GM13977 (cell line): ENCODE data around the gene UEVLD.

Experiments
- DNase-seq: peaks from one replicate; pipeline ENCODE4 v3.0.0; 2012; ENCODE audit warnings: low spot score
- in situ Hi-C: fragments of 300-500 bp; cut with MboI; formaldehyde crosslinking; loops from one replicate; pipeline ENCODE4 v1.12.0; 2022; ENCODE audit warnings: low sequenced_read_pairs, low pct_unique_long_range_greater_than_20kb, mixed read lengths, inconsistent platforms; ENCODE audit not compliant: unreplicated experiment
- TF ChIP-seq, protein P1 (sequence below): IDR thresholded peaks from 2 replicates; pipeline ENCODE4 v1.5.1; 2012; ENCODE audit warnings: mild to moderate bottlenecking, control low read depth; ENCODE audit not compliant: insufficient read depth; ENCODE audit errors: extremely low read depth, missing control alignments

Gene UEVLD

DNA sequence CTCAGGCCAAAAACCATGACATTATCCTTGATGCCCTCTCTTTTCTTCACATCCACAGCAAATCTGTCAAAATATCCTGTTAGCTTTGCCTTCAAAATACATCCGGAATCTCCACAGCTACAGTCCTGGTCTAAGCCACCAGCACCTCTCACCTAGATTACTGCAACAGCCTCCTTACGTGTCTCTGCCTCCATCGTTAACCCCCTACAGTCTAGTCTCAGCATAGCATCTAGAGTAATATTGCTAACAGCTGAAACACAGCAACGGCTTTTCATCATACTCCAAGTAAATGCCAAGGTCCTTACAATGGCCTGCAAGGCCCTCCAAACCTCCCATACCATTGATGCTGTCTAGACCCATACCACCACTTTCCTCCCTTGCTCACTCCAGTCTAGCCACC lies 66.1 kb downstream of the UEVLD start:
- in situ Hi-C loops: no loop called here
- no peak for DNase-seq

DNA sequence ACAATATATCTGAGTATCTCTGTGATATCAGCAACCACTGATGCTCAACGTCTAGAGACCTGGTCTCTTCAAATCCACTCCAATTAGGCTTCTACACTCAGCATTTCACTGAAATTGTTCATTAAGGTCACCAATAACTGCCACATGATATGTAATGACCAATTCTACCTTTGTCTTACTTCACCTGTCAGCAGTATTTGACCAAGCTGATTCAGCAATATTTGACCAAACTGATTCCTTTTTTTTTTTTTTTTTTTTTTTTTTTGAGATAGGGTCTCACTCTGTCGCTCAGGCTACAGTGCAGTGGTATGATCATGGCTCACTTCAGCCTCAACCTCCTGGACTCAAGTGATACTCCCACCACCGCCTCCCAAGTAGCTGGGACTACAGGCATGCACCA lies 67.4 kb downstream of the UEVLD start:
- in situ Hi-C loops: no loop called here
- TF ChIP-seq, protein P1, sequence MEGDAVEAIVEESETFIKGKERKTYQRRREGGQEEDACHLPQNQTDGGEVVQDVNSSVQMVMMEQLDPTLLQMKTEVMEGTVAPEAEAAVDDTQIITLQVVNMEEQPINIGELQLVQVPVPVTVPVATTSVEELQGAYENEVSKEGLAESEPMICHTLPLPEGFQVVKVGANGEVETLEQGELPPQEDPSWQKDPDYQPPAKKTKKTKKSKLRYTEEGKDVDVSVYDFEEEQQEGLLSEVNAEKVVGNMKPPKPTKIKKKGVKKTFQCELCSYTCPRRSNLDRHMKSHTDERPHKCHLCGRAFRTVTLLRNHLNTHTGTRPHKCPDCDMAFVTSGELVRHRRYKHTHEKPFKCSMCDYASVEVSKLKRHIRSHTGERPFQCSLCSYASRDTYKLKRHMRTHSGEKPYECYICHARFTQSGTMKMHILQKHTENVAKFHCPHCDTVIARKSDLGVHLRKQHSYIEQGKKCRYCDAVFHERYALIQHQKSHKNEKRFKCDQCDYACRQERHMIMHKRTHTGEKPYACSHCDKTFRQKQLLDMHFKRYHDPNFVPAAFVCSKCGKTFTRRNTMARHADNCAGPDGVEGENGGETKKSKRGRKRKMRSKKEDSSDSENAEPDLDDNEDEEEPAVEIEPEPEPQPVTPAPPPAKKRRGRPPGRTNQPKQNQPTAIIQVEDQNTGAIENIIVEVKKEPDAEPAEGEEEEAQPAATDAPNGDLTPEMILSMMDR: no peak
- no peak for DNase-seq

More for the DNA sequence above, 66.1 kb downstream of the UEVLD start:
- TF ChIP-seq, protein P1: peak; percentile 9

GRCh38 chr11:18502352-18502751 lies 86.2 kb downstream of the UEVLD start:
- no peak for DNase-seq
- in situ Hi-C loops: no loop called here

GRCh38 chr11:18501629-18502028 lies 86.9 kb downstream of the UEVLD start:
- TF ChIP-seq, protein P1: no peak
- in situ Hi-C loops: no loop called here
- DNase-seq: no peak

More at GRCh38 chr11:18502352-18502751, 86.2 kb downstream of the UEVLD start:
- TF ChIP-seq, protein P1: no peak

DNA sequence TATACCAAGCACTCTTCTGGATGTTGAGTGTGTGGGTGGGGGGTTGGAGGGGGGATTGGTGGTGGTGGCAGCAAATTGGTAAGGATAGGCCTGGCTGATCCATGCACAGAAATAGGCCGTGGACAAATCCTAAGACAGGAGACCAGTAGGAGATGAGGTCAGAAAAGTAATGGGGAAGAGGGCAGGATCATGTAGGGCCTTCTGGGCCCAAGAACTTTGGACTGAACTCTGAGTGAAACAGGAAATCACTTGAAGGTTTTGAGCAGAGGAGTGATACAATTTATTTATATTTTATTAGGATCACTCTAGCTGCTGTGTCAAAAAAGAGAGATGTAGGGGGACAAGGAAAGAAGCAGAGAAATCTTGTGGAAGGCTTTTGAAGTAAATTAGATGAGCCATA lies 90.5 kb downstream of the UEVLD start:
- TF ChIP-seq, protein P1: no peak
- in situ Hi-C loops: no loop called here

DNA sequence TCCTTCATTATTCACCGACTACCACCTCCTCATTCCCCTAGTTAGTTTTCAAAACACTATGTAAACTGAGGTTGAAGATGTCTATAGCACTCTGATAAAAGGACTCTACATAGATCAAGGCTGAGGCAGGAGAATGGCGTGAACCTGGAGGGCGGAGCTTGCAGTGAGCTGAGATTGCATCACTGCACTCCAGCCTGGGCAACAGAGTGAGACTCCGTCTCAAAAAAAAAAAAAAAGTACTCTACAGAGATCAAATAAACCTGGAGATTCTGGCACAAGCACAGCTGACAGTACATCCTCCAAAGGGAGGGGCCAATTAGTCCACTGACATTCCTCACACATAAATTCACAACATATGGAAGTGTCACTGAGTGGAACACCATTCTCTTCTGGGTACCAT lies 92.8 kb downstream of the UEVLD start:
- DNase-seq: no peak
- TF ChIP-seq, protein P1: no peak
- in situ Hi-C loops: no loop called here

More for the DNA sequence above, 90.5 kb downstream of the UEVLD start:
- no peak for DNase-seq

- in situ Hi-C loops: no loop called here
- TF ChIP-seq, protein P1: no peak
- DNase-seq: no peak
These were observed 93.3 kb downstream of the UEVLD start for GRCh38 chr11:18495271-18495670.
